HK-2 (cell line): ENCODE measurements around the gene LRRC18.

ENCODE experiments used
- DNase-seq: peaks from one replicate; pipeline ENCODE4 v3.0.0-alpha.2; 2018; ENCODE audit not compliant: unreplicated experiment

LRRC18 gene

DNA sequence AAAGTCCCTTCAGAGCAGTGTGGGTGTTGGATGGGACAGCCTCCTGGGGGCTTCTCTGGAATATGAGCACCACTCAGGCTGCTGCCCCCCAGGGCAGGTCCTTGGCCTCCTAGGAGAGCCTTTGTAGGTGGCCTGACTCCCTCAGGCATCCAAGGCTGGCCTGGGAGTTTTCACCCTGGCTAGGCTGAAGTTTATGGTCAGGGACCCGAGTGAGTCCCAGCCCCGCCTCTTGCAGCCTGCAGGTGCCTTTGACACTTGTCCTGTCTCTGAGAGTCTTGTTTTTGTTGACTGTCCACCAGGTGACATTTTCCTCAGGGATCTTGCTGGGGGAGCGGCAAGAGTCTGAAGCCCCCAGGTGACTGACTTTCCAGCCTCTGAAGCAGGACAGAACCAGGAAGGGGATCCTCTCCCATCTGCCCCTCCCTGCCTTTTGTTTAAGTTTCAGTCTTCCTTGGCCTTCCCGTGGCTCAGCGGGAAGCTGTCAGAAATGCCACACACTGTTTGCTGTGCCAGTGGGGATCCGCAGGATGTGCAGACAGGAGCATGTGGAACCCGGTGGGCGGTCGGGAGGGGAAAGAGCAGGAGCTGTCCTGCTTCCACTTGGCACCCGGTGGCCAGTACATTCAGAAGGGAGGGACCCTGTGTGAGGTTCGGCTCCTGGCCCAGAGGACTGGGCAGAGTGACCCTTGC is 59.5 kb downstream of the LRRC18 start:
- no peak for DNase-seq

DNA sequence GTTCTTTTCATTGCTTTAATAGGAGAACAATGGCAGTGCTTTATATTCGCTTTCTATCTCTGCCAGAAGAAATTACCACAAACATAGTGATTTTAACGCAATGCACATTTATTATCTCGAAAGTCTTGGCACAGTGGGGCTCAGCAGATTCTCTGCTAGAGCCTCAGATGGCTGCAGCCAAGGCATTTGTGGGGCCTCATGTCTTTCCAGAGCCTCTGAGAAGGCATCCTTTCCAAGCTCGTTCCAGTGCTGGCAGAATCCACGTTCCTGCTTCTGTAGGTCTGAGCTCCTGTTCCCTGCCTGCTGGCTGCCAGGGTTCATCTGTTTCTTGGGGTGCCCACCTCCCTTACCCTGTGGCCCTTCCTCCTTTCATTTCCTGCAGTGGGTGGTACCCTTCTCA is 60.2 kb downstream of the LRRC18 start:
- DNase-seq: no peak

DNA sequence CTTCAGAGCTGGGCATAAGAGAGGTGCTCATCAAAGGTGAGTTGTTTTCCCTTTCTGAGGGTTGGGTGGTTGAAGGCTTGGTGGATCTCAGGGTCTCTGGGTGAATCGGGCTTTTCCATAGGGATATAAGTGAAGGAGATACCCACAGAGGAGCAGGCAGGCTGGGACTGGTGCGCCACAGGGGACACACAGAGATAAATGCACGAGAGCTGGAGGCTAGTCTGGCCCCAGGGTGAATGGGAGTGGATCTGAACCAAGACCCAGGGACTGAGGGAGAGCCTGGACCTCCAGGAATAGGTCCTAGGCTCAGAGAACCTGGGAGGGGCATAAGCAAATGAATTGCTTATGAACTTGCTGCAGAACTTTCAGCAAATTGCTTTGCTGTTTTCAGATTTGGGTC is 61.5 kb downstream of the LRRC18 start:
- DNase-seq: no peak

DNA sequence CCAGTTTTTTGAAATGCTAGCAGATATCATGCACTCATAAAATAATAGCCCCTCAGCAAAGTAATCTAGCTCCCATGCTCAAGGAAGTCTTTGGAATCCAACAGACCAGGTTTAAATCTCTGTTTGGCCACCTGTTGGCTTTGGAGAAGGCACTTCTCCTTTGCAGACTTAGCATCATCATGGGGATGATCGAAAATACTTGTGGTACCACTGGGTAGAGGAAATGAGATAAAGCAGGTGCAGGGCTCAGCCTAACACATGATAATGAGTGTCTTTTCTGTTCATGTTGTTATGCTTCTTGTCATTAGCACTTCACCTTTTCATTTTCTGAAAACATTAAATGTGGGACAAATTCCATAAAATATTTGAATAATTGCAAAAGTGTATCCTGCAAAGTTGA is 67.4 kb downstream of the LRRC18 start:
- no peak for DNase-seq
